PC-3 (cell line): ENCODE results near the gene TMEM161A. TPM values are rescaled to one million over a fixed set of nuclear protein-coding genes. Genes with fewer than 3 reads are reported as not detected.

Source experiments
- ATAC-seq: fragments of 200-7000 bp; cut with Tn5 transposase; 2 replicates; pipeline ENCODE4 v1.9.1; 2020; ENCODE audit warnings: mild to moderate bottlenecking, moderate library complexity
- BruUV-seq: library from RNA; stranded (reverse); fragments of 400-500 nt; replicated peaks from 2 replicates; lab custom pipeline; 2021; lab: Mats Ljungman, UMichigan
- CTCF ChIA-PET: fragments of 300-600 bp; sonication (Branson Sonifier 250); formaldehyde crosslinking; loops from one replicate; lab custom pipeline; 2022; ENCODE audit warnings: antibody characterized with exemption; lab: Charles Lee
- POLR2A ChIA-PET: fragments of 300-600 bp; sonication (Branson Sonifier 250); formaldehyde crosslinking; loops from one replicate; lab custom pipeline; 2022; ENCODE audit warnings: antibody characterized with exemption; ENCODE audit not compliant: unreplicated experiment; lab: Charles Lee
- DNase-seq: peaks from one replicate; pipeline ENCODE4 v3.0.0-alpha.2; 2015
- H2AFZ ChIP-seq: fragments of 300-600 bp; sonication (generic); 2 replicates; pipeline ENCODE4 v1.6.0; 2016; ENCODE audit warnings: antibody characterized with exemption, low read length
- H3F3A ChIP-seq: fragments of 300-600 bp; sonication (generic); one replicate; pipeline ENCODE4 v1.6.0; 2017; ENCODE audit warnings: antibody characterized with exemption, low read length, control low read depth, mild to moderate bottlenecking; ENCODE audit not compliant: unreplicated experiment
- H3K27ac ChIP-seq: fragments of 300-600 bp; sonication (generic); 2 replicates; pipeline ENCODE4 v1.5.1; 2016; ENCODE audit warnings: mild to moderate bottlenecking, low read length
- H3K27me3 ChIP-seq: fragments of 300-600 bp; sonication (generic); 2 replicates; pipeline ENCODE4 v1.6.1; 2016; ENCODE audit warnings: low read length, mixed read lengths
- H3K36me3 ChIP-seq: fragments of 300-600 bp; sonication (generic); 2 replicates; pipeline ENCODE4 v1.6.1; 2016; ENCODE audit warnings: low read depth, mixed run types, low read length, mixed read lengths
- H3K4me1 ChIP-seq: fragments of 300-600 bp; sonication (generic); 2 replicates; pipeline ENCODE4 v1.5.1; 2016; ENCODE audit warnings: low read length; ENCODE audit not compliant: insufficient read depth
- H3K4me2 ChIP-seq: fragments of 300-600 bp; sonication (generic); 2 replicates; pipeline ENCODE4 v1.6.0; 2016; ENCODE audit warnings: low read length
- H3K4me3 ChIP-seq: fragments of 300-600 bp; sonication (generic); 2 replicates; pipeline ENCODE4 v1.5.1; 2016; ENCODE audit warnings: mild to moderate bottlenecking, low read length, mixed read lengths
- H3K79me2 ChIP-seq: fragments of 300-600 bp; sonication (generic); 2 replicates; pipeline ENCODE4 v1.6.1; 2017; ENCODE audit warnings: low read length, mixed read lengths
- H3K9ac ChIP-seq: fragments of 300-600 bp; sonication (generic); 2 replicates; pipeline ENCODE4 v1.6.0; 2016; ENCODE audit warnings: mild to moderate bottlenecking, low read length
- H3K9me2 ChIP-seq: fragments of 300-600 bp; sonication (generic); replicated peaks from 2 replicates; pipeline ENCODE4 v1.6.1; 2016; ENCODE audit warnings: mixed run types, low read length, mixed read lengths
- H3K9me3 ChIP-seq: fragments of 300-600 bp; sonication (generic); 2 replicates; pipeline ENCODE4 v1.6.1; 2016; ENCODE audit warnings: low read length, mixed read lengths
- H4K20me1 ChIP-seq: fragments of 300-600 bp; sonication (generic); 2 replicates; pipeline ENCODE4 v1.6.1; 2016; ENCODE audit warnings: low read length, mixed read lengths
- EZH2 ChIP-seq: fragments of 300-600 bp; sonication (generic); IDR thresholded peaks from one replicate; pipeline ENCODE4 v1.6.1; 2017; ENCODE audit warnings: antibody characterized with exemption, mild to moderate bottlenecking, low read length; ENCODE audit not compliant: unreplicated experiment
- EZH2phosphoT487 ChIP-seq: fragments of 300-600 bp; sonication (generic); IDR thresholded peaks from 2 replicates; pipeline ENCODE4 v1.6.1; 2018; ENCODE audit warnings: mild to moderate bottlenecking, antibody characterized with exemption, low read length, borderline replicate concordance
- intact Hi-C: fragments of 100-400 bp; cut with micrococcal nuclease; formaldehyde crosslinking; loops from 2 replicates; pipeline ENCODE4 v1.9.0; 2023
- total RNA-seq: library from RNA; depleted of rRNA; stranded (reverse); fragments of >200 nt; gene quantifications from 2 replicates; pipeline ENCODE4 v1.2.3, GENCODE V29; 2014
- TF ChIP-seq, protein P1 (sequence below): fragments of 300-600 bp; sonication (generic); conservative IDR thresholded peaks from 2 replicates; pipeline ENCODE4 v1.5.1; 2017; ENCODE audit warnings: antibody characterized with exemption, low read depth, mild to moderate bottlenecking, low read length

Gene TMEM161A
- total RNA-seq, 1 experiment from 2014 or later = 49.9 TPM

DNA sequence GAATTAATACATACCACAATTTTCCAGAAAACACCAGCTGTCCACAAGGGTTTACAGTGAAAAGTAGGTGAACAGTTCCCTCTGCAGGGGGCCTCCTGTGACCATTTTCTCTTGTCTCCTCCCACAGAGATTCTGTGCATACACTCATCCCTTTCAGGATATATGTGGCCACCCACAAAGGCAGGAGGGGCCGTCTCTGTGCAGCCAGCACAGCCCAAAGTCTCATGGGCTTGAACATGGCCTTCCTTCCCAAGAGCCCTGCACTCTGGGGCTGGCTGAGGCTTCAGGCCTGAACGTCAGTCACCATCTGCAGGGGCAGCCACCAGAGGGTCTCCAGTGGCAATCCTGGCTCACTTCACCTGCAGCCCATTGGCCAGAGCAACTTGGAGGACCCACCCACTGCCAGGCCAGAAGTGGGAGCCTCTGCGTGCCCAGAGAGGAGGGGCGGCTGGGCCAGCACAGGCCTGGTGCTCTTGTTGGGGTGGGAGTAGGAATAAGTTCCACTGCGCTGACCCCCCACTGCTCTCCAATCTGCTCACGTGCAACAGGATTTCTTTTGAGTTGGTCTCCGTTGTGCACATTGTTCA is 25.1 kb downstream of the TMEM161A start:
- ChIA-PET POLR2A (no interaction called here), CTCF (no interaction called here)
- DNase-seq (peak; percentile 36), ATAC-seq (peak; percentile 83)
- Histone ChIP-seq H3K27ac (no peak overlapping the region), H3F3A (no peaks in the 10 kb centered on the region), H3K9me2 (no peaks in the 10 kb centered on the region), H3K4me2 (no peak overlapping the region), H2AFZ (no peak overlapping the region), H3K36me3 (no peaks in the 10 kb centered on the region; the same call in 1 of the 2 replicates), H3K27me3 (no peaks in the 10 kb centered on the region), H3K9me3 (no peaks in the 10 kb centered on the region), H3K4me1 (no peaks in the 10 kb centered on the region), H3K4me3 (no peak overlapping the region), H3K9ac (no peak overlapping the region), H3K79me2 (no peaks in the 10 kb centered on the region), H4K20me1 (no peaks in the 10 kb centered on the region)
- TF ChIP-seq EZH2 (no peak), EZH2phosphoT487 (no peak)
- TF ChIP-seq, protein P1, sequence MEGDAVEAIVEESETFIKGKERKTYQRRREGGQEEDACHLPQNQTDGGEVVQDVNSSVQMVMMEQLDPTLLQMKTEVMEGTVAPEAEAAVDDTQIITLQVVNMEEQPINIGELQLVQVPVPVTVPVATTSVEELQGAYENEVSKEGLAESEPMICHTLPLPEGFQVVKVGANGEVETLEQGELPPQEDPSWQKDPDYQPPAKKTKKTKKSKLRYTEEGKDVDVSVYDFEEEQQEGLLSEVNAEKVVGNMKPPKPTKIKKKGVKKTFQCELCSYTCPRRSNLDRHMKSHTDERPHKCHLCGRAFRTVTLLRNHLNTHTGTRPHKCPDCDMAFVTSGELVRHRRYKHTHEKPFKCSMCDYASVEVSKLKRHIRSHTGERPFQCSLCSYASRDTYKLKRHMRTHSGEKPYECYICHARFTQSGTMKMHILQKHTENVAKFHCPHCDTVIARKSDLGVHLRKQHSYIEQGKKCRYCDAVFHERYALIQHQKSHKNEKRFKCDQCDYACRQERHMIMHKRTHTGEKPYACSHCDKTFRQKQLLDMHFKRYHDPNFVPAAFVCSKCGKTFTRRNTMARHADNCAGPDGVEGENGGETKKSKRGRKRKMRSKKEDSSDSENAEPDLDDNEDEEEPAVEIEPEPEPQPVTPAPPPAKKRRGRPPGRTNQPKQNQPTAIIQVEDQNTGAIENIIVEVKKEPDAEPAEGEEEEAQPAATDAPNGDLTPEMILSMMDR = peak; percentile 26; the same call in 1 of the 2 replicates
- intact Hi-C loops = no loop called here
- BruUV-seq = no TSS peak

DNA sequence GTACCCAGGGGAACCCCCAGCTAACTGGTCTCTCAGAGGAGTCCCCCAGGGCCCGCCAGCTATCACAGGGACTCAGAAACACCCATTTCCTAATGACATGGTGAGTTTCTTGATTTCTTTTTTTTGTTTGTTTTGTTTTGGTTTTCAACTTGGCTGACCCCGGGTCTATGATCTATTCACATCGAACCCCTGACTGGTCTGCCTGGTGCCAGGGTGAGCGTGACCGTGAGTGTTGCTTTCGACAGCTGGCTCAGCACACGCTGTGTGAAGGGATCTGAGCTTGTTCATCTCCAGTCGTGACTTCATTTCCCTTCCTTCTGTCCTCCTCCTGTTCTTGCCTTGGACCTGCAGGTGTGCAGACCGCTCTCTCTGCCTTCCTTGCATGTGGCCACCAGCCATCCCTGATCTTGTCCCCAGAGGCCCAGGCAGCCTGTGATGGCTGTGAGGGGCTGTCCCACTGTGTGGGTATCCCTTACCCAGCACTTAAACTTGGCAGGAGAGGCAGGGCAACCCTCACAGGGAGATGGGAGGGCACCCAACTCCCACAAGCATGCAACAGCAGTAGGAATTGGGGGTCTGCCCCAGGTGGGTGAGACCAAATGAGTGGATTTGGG is 26.2 kb downstream of the TMEM161A start:
- no peaks in the 10 kb centered on the region for H3K79me2 ChIP-seq
- ChIA-PET CTCF (no interaction called here), POLR2A (no interaction called here)
- no peaks in the 10 kb centered on the region for H3K9me2 ChIP-seq
- intact Hi-C loops = no loop called here
- no peaks in the 10 kb centered on the region; the same call in 1 of the 2 replicates for H3K36me3 ChIP-seq
- H3K9ac ChIP-seq = no peak overlapping the region
- no peaks in the 10 kb centered on the region for H3K9me3 ChIP-seq
- H3K4me2 ChIP-seq = no peak overlapping the region
- TF ChIP-seq EZH2 (no peak), EZH2phosphoT487 (no peak)
- TF ChIP-seq, protein P1 = no peak
- no peaks in the 10 kb centered on the region for H3F3A ChIP-seq
- no peak for DNase-seq
- H3K4me1 ChIP-seq = no peaks in the 10 kb centered on the region
- BruUV-seq = no TSS peak
- no peak overlapping the region for H2AFZ ChIP-seq
- no peaks in the 10 kb centered on the region for H4K20me1 ChIP-seq
- H3K27ac ChIP-seq = no peak overlapping the region
- H3K27me3 ChIP-seq = no peaks in the 10 kb centered on the region
- no peak for ATAC-seq
- no peak overlapping the region for H3K4me3 ChIP-seq

DNA sequence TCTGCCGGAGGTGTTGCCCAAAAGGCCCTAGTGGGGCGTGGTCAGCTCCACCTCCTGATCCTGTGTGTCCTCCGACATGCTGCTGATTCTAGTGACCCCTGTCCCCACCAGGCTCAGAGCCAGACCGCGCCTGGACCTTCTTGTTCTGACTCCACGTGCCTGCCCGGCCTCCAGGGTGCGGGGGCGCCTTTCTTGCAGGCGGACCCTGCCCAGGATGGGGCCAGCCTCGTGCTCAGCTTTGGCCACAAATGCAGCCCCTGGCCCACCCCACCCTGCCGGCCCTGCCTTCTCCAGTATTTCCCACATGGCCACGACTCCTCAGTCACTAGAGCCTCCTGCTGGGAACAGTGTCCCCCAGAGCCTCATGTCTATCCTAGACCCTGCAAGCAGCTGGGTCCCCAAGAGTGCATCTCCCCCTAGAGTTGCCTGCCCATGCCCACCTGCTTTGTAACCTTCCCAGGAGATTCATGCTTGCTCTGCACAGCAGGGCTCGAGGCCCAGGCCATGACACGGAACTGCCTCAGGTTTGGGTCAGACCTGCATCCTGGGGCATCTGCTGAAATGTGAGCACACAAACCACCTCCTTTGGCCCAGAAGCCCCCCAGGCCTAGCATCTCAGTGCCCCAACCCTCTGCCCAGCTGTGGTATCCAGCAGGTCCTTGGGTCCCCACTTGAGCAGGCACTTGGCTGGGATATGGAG is 27.0 kb downstream of the TMEM161A start:
- Histone ChIP-seq H2AFZ (no peak overlapping the region), H3K9me2 (no peaks in the 10 kb centered on the region), H3K9me3 (no peaks in the 10 kb centered on the region), H3F3A (no peaks in the 10 kb centered on the region), H3K27me3 (no peaks in the 10 kb centered on the region), H3K79me2 (no peaks in the 10 kb centered on the region), H3K4me2 (no peak overlapping the region), H3K4me1 (no peaks in the 10 kb centered on the region), H3K36me3 (no peaks in the 10 kb centered on the region; the same call in 1 of the 2 replicates), H4K20me1 (no peaks in the 10 kb centered on the region), H3K9ac (no peak overlapping the region), H3K27ac (no peak overlapping the region), H3K4me3 (no peak overlapping the region)
- no TSS peak for BruUV-seq
- ATAC-seq (no peak), DNase-seq (no peak)
- CTCF ChIA-PET = no interaction called here
- TF ChIP-seq EZH2phosphoT487 (no peak), EZH2 (no peak)
- TF ChIP-seq, protein P1 = no peak
- POLR2A ChIA-PET = no interaction called here
- intact Hi-C loops = no loop called here
